Measurements from ENCODE around the gene ERG. TPM values are rescaled to one million over a fixed set of nuclear protein-coding genes. Genes with fewer than 3 reads are reported as not detected.

The ERG gene
- total and polyA plus RNA-seq, 9 of the 15 experiments (the other 6 are each of a cell fraction or from before 2014, with no cell fraction given), result 0.06 TPM; not detected in 8

DNA sequence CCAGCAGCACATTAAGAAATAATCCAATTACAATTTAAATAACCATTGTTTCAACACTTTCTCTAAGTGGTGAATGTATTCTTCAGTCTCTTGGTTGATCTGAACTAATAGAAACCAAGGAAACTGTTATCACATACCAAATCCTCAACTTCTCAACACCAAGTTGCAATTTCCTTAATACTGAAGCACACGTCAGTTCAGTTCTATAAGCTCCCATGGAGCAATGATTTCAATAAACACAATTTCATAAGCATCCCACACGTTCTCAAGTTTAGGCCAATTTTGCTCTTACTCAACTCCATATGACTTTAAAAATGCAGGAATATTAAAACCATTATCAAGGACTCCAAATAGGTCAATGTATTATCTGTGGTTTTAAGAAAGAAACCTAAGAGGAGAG is 5.8 kb upstream of the ERG start (continued):
- no peak for TF ChIP-seq SMAD3 (CRISPR knock-in tag; conservative IDR thresholded peaks at IDR 0.05)
- no peak for TF ChIP-seq CXXC5 (CRISPR knock-in tag; IDR thresholded peaks at IDR 0.05)
- TF ChIP-seq, protein P1, sequence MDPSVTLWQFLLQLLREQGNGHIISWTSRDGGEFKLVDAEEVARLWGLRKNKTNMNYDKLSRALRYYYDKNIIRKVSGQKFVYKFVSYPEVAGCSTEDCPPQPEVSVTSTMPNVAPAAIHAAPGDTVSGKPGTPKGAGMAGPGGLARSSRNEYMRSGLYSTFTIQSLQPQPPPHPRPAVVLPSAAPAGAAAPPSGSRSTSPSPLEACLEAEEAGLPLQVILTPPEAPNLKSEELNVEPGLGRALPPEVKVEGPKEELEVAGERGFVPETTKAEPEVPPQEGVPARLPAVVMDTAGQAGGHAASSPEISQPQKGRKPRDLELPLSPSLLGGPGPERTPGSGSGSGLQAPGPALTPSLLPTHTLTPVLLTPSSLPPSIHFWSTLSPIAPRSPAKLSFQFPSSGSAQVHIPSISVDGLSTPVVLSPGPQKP (CRISPR knock-in tag; IDR thresholded peaks at IDR 0.05), result no peak
- no peak for TF ChIP-seq HLTF (IDR thresholded peaks at IDR 0.05)
- no peak for TF ChIP-seq RNF2 (IDR thresholded peaks at IDR 0.05)
- TF ChIP-seq CBFA2T2 (conservative IDR thresholded peaks at IDR 0.05), result no peak
- no peak for TF ChIP-seq MIER1 (IDR thresholded peaks at IDR 0.05; ENCODE audit: low read depth)
- no peak for TF ChIP-seq GATAD2B (IDR thresholded peaks at IDR 0.05; ENCODE audit: borderline replicate concordance)

DNA sequence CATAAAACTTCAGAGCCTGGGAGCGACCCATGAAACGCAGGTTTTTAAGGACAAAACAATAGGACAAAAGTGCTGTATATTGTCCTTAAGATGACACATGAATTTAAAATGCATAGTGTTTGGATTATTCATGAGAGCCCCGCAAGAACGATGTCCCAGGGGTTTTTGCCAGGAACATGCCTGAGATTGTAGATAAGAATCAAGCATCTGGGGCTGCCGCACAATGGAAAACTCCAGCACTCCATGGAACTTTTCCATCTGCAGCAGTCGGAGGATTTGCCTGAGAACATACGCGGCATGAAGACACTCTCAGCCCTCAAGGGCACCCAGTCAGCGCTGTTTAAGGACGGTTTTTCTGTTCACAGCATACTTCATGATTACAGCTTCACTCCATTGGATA is 5.3 kb upstream of the ERG start:
- no peak for ATAC-seq
- 3% methylated on average over 10 of the region's 10 CpGs for WGBS (ENCODE audit: insufficient coverage, low coverage, missing lambda C conversion rate)
- no TSS peak for BruUV-seq (replicated peaks)
- TF ChIP-seq MAFG (tag; conservative IDR thresholded peaks at IDR 0.05), result no peak
- no peak for TF ChIP-seq CREBBP (IDR thresholded peaks at IDR 0.05; ENCODE audit: low read depth, low read length)
- TF ChIP-seq, protein P2, sequence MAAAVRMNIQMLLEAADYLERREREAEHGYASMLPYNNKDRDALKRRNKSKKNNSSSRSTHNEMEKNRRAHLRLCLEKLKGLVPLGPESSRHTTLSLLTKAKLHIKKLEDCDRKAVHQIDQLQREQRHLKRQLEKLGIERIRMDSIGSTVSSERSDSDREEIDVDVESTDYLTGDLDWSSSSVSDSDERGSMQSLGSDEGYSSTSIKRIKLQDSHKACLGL (CRISPR knock-in tag; IDR thresholded peaks at IDR 0.05; ENCODE audit: borderline replicate concordance, poor library complexity, severe bottlenecking), result no peak
- TF ChIP-seq CSDE1 (IDR thresholded peaks at IDR 0.05), result no peak
- TF ChIP-seq NFIX (CRISPR knock-in tag; IDR thresholded peaks at IDR 0.05; ENCODE audit: low read depth), result no peak
- TF ChIP-seq, protein P3, sequence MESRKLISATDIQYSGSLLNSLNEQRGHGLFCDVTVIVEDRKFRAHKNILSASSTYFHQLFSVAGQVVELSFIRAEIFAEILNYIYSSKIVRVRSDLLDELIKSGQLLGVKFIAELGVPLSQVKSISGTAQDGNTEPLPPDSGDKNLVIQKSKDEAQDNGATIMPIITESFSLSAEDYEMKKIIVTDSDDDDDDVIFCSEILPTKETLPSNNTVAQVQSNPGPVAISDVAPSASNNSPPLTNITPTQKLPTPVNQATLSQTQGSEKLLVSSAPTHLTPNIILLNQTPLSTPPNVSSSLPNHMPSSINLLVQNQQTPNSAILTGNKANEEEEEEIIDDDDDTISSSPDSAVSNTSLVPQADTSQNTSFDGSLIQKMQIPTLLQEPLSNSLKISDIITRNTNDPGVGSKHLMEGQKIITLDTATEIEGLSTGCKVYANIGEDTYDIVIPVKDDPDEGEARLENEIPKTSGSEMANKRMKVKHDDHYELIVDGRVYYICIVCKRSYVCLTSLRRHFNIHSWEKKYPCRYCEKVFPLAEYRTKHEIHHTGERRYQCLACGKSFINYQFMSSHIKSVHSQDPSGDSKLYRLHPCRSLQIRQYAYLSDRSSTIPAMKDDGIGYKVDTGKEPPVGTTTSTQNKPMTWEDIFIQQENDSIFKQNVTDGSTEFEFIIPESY (CRISPR knock-in tag; IDR thresholded peaks at IDR 0.05), result no peak
- TF ChIP-seq, protein P4, sequence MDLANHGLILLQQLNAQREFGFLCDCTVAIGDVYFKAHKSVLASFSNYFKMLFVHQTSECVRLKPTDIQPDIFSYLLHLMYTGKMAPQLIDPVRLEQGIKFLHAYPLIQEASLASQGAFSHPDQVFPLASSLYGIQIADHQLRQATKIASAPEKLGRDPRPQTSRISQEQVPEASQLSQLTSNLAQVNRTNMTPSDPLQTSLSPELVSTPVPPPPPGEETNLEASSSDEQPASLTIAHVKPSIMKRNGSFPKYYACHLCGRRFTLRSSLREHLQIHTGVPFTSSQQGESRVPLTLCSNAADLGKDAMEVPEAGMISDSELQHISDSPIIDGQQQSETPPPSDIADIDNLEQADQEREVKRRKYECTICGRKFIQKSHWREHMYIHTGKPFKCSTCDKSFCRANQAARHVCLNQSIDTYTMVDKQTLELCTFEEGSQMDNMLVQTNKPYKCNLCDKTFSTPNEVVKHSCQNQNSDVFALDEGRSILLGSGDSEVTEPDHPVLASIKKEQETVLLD (IDR thresholded peaks at IDR 0.05), result no peak
- TF ChIP-seq, protein P5, sequence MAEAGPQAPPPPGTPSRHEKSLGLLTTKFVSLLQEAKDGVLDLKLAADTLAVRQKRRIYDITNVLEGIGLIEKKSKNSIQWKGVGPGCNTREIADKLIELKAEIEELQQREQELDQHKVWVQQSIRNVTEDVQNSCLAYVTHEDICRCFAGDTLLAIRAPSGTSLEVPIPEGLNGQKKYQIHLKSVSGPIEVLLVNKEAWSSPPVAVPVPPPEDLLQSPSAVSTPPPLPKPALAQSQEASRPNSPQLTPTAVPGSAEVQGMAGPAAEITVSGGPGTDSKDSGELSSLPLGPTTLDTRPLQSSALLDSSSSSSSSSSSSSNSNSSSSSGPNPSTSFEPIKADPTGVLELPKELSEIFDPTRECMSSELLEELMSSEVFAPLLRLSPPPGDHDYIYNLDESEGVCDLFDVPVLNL (CRISPR knock-in tag; IDR thresholded peaks at IDR 0.05; ENCODE audit: low read depth), result no peak
- no peak for TF ChIP-seq ZNF77 (CRISPR knock-in tag; IDR thresholded peaks at IDR 0.05)
- TF ChIP-seq FOXJ3 (CRISPR knock-in tag; IDR thresholded peaks at IDR 0.05), result no peak

More for the DNA sequence above, 5.3 kb upstream of the ERG start:
- FAIRE-seq (no peak), DNase-seq (ENCODE audit: extremely low read depth in 1 of 4, low spot score in 3 of 4) (no peak)
- Histone ChIP-seq H3K4me3 (no peak overlapping the region), H4K20me1 (replicated peaks; ENCODE audit: control insufficient read depth, insufficient read depth, low read length) (0 out of 2 replicates have a peak, but pooled peaks cover 6% of the 10 kb centered on the region), H3K9ac (ENCODE audit: insufficient read depth in 1 of 2, low read depth in 2 of 2, low read length in 2 of 2) (no peak overlapping the region), H3K9me3 (replicated peaks; ENCODE audit: control insufficient read depth, insufficient read depth, low read depth, low read length) (no peaks in the 10 kb centered on the region), H3K27me3 (ENCODE audit: control insufficient read depth in 2 of 2, insufficient read depth in 2 of 2, low read length in 2 of 2) (peaks cover 19 to 24% of the 10 kb centered on the region in 2 experiments), H3K9me1 (ENCODE audit: control insufficient read depth, insufficient read depth, low read length) (no peaks in the 10 kb centered on the region), H3K4me1 (replicated peaks in 1 of 2; ENCODE audit: control insufficient read depth in 2 of 2, insufficient read depth in 2 of 2, low read length in 2 of 2) (no peaks in the 10 kb centered on the region), H3K27ac (ENCODE audit: extremely low read depth, low read depth, low read length) (no peak overlapping the region), H2AFZ (ENCODE audit: low read depth, low read length) (no peak overlapping the region), H3K36me3 (ENCODE audit: control insufficient read depth, insufficient read depth, low read length) (no peaks in the 10 kb centered on the region), H3K4me2 (ENCODE audit: insufficient read depth, low read length) (no peak overlapping the region), H3K79me2 (ENCODE audit: control insufficient read depth, insufficient read depth, low read length) (no peaks in the 10 kb centered on the region)
- intact Hi-C loops (cut with micrococcal nuclease), result loop anchor here (10.0 kb wide), 1 partner anchor 211 kb away; no protein-coding TSS in a partner anchor
- ChIA-PET POLR2A (no interaction called here), CTCF (ENCODE audit: low intra/inter-chr PET ratio) (no interaction called here)
- in situ Hi-C loops (cut with MboI), result no loop called here
